Stimulated activated CD4-positive, alpha-beta T cell treated with anti-CD3 and anti-CD28 coated beads, Interleukin-15, amount 100 ng/mL, for 1 hour (primary cell): Measurements from ENCODE around the gene CNOT1.
"Not testable (repeated sequence)": the region's sequence is repeated elsewhere in the genome, so short reads cannot be mapped to it uniquely, and the experiment has no call there.

ENCODE experiments used
- DNase-seq, 2 donors: peaks; one replicate each; pipeline ENCODE4 v3.0.0-alpha.2; 2020; ENCODE audit warnings: low read depth in 1 of 2, low spot score in 1 of 2

CNOT1 gene

DNA sequence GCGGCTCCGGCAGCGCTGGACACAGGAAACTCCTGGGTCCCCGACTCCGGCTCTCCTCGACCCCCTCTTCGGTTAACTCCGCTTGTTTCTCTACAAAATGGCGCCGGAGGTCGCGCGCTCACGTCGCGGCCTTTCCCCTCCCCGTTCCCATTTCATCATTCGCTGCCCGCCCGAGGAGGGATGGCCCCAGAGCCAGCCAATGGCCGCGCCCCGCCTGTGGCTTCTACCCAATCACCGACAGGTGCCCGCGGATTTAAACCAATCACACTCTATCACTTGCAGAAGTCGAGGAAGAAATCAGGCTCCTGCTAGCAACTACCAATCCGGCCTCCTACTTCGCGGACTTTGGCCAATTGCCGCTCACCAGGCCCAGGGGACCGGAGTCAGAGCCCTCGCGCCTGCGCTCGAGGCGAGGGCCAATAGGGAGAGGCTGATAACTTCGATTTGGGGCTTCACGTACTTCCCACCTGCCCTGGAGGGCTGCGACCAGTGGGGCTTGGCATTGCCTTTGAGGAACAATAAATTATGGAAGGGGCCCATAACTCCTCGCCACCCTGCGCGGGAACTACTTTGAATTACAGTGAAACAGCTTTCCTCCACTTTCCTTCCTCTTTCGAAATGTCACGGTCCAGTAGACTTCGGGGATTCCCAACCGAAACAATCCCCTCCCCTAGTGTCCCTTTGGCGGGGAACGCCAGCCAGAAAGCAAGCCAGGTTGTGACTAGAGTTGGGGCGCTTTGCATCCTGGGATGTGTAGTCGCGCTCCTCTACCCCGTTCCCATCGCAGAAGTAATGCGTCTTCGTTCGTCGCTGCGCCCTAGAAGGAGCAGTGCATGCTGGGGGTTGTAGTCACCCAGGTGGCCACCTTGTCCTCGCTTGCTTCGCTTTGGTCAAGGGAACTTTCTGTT, at the start of gene CNOT1:
TSS of gene CNOT1 (minus strand) at position 94 of the 908 bp plus-strand sequence. CDS start 30,489 bp downstream, outside the sequence.
- DNase-seq = peak; percentile 95

DNA sequence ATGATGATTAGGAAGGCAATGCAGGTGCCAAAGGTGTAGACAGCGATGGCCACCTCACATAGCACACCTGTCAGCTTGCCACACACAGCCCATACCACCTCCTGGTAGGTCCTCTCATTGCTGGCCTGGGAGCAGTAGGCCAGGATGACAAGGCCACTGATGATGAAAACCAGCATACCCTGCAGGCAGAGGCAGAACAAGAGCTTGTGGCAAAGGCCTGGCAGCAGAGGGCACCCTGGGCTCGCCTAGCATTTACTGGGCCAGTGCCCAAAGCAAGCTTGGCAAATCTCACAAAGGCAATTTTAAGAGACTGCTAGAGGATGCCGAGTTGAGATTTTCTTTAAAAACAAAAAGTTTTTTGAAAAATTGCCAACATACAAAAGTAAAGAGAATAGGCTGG, 49.1 kb upstream of the CNOT1 start:
- no peak for DNase-seq

DNA sequence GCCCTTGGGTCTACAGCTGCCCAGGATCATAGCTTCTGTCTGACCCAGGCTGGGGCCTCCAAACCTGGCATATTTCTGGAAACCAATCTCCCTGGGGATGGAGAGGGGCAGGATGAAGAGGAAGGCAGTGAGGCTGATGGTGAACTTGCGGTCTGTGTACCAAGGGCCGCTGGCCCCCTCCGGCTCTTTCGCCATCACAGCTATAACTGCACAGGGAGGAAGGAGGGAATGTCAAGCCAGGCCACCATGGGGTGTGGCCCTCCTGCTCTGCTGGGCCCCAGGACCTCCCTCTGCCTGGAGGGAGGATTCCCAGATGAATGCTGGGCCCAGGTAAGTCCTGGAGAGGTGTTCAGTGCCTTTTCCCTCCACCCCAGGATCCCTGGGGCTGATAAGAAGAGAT, 48.6 kb upstream of the CNOT1 start:
- no peak for DNase-seq

DNA sequence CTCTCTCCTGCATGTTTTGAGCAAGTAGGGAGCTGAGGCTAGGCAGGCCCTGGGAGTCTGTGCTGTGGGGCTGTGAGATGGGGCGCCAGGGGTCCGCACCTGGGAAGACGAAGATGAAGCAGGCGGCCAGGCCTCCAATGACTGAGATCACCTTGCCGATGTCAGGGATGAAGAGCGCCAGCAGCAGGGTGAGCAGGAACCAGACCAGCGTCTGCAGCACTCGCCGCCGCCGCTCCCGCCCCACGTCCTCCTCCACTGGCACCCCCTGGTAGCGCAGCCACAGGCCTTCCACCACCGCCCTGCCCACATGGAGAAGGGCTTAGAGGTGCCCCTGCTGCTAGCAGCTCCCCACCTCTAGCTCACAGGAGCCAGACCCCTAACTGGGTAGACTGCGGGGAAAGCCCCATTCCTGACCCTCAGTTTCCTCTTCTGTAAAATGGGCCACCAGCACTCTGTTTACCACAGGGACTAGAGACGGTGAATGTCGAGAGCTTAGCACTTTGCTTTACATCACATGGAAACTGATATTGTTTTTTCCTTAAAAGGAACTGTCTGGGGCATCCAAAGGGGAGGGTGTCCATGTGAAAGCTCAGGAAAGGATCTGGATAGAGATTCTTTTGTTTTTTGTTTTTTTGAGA, 41.4 kb upstream of the CNOT1 start:
- DNase-seq = no peak

DNA sequence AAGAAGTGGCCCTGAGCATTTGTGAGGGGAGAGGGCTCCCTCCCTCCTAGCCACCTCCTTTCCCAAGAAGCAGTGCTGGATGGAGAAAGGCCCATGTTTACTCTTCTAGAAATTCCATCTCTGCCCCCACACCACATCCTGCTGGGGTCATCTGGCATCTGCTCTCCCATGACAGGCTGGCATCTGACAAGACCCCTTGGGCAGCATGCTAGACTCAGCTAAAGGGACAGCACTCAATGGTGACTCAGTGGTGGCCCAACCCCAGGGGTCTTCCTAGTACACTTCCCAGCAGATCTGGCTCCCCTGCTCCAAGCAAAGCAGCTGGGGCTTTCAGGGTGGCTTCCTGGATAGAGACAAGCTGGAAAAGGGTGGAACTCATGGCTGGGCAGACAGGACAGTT, 40.6 kb upstream of the CNOT1 start:
- no peak for DNase-seq

DNA sequence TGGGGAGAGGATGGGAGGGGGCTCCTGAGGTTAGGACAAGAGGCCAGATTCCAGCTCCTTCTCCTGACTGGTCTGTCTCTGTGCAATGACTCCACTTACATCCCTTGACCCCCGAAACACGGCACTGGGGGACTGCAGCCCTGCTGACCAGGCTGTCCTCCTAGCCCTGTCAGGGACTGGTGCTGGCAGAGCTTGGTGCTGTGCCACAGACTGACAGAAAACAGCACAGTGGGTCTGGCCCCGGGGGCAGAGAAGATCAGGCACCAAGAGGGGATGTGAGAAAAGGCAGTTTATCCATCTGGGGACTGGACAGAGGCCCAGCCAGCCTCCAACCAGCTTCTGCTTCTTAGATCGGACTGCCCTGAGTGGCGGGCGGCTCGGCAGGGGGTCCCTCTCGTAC, 35.6 kb upstream of the CNOT1 start:
- DNase-seq = no peak

DNA sequence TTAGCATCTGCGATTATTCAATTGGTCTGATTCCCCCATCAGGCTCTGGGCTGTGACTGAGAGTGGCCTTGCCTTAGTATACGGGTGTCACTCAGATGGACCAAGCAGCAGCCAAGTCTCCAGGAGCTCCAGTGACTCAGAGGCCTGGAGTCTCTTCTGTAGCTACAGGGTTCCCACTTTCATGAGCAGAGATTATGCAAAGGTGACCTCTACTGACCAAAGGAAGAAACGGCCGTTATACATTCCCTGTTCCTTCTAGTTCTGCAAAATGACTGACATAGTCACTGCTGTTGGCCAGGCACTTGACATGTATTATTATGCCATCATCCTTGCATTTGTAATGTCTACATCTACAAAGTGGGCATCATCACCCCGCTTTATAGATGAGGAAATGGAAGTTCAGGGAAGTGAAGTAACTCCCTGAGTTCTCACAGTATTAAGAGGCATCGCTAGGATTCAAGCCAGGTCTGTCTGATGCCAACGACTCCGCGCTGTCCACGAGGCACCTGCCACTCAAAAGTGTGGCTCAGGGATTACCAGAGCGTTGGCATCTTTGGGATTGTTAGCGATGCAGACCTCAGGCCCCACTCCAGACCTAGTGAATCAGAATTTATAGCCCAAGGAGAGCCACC, 31.7 kb upstream of the CNOT1 start:
- DNase-seq = no peak

DNA sequence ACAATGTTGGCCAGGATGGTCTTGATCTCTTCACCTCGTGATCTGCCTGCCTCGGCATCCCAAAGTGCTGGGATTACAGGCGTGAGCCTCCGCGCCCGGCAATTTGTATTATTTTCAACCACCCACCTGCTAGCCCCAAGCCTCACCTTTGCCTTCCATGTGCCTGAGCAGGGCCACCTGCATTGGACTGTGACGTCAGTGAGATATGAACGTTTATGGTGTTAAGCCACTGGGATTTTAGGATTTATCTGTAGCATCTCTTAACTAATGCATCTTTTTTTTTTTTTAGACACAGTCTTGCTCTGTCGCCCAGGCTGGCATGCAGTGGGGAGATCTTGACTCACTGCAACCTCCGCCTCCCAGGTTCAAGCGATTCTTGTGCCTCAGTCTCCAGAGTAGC, 30.3 kb upstream of the CNOT1 start:
- DNase-seq = not testable (repeated sequence)

DNA sequence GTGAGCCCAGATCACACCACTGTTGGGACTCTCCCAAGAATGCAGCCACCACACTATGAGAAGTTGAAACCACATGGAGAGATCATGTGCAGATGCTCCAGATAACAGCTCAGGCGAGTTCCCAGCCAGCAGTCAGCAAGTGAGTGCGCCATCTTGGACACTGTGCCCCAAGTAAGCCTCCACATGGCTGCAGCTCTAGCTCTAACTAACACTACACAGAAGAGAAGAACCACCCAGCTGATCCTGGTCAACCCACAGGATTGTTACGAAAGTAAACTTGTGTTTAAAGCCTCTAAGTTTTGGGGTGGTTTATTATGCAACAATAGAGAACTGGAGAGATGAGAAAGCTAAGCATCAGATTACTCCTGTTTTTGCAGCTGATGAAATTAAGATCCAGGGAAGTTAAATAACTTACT, 29.2 kb upstream of the CNOT1 start:
- DNase-seq = no peak

DNA sequence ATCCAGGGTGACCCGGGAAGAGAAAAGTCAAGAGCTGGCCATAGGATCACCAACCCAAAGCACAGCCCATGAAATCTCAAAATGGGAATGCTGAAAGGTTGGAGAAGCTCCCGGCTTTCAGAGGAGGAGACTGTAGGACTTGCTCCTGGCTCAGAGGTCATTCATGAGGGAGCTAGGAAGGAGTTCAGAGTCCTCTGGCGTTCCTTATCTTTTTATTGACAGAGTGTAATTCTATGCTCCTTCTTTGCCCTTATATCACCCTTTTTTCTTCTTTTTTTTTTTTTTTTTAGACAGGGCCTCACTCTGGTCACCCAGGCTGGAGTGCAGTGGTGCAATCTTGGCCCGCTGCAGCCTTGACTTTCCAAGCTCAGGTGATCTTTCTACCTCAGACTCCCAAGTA, 27.3 kb upstream of the CNOT1 start:
- no peak for DNase-seq

DNA sequence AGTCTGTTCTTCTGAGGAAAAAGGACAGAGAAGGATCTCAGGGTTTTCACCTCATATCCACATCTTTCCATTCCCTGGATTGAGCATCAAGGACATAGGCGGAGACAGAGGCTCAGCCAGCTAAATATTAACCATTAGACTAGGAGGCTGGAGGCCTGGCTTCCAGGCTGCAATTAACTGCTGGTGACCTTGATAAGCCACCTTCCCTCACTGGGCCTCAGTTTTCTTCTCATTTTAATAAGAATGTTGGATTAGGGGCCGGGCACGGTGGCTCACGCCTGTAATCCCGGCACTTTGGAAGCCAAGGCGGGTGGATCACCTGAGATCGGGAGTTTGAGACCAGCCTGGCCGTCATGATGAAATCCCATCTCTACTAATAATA, 25.6 kb upstream of the CNOT1 start:
- no peak for DNase-seq

DNA sequence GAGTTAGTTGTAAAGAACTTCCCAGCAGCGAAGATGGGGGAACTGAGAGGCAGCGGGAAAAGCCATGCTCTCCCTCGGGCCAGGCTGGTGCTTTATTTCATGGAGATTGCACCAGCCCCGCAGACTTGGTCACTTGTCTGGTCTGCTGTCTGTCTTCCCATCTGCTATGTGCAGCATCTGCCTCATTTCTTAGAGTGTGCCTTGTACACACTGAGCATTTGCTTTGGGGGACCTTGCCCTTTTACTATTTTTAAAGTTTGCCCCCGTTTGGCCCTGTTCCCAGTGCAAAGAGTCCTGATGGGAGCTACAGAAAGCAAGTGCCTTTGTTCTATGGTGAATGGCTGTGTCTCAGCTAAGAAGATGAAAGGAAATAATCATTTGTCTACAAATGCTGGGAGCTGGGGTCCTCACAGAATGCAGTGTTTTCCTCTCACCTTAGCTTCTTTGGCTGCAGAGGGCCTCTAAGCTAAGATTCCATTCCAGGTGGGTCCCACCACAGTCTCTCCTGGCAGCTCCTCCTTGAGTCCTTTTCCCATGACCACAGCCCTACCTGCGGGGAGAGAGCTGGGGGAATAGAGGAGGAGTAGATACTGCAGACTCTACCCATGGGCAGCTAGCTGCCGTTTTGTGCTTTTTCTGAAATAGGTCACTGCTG, 25.1 kb upstream of the CNOT1 start:
- DNase-seq = no peak

DNA sequence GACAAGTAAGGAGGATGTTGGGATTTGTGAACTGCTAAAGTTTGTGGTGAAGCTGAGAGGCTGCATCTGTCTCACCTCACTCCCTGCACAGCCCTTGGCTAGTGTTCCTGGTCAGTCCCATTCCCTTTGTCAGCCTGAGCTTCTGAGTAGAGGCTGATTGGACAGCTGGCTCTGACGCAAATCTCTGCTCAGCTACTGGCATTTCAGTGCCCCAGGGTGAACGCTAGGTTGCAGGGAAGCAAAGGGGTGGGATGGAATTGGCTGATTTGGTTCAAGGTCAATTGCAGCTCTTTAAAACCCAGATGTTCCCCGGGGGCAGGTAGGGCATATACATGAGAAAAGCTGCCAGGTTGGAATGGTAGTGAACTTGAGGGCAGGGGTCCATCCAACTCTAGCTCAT, 23.1 kb upstream of the CNOT1 start:
- no peak for DNase-seq

DNA sequence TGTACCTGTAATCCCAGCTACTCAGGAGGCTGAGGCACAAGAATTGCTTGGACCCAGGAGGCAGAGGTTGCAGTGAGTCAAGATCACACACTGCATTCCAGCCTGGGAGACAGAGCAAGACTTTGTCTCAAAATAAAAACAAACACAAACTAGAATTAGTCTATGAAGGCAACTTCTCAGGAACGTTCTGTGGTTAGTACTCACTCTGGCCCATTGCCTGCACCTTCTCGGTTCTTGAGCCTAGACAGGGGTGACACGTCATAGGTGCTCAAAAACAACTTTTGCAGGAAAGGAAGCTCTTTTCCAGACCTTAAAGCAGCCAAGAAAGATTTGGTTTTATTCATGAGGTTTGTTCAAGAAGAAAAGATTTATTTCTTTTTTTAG, 22.3 kb upstream of the CNOT1 start:
- no peak for DNase-seq

DNA sequence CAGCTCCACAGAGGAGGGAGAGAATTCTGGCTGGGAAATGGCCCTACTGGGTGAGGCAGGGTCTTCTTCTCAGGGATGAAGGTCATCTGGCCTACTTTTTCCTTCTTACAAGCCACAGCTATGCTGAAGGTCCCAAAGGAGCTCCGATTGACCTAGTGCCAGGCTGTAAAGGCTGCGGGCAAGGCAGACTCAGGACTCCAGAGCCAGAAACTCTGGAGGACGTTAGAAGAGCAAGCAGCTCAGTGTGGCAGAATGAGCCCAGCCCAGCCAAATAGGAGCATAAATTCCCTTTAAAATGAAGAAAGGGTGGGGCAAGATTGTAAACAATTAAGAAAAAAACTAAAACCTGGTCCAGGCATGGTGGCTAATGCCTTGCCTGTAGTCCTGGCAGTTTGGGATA, 20.1 kb upstream of the CNOT1 start:
- DNase-seq = no peak

DNA sequence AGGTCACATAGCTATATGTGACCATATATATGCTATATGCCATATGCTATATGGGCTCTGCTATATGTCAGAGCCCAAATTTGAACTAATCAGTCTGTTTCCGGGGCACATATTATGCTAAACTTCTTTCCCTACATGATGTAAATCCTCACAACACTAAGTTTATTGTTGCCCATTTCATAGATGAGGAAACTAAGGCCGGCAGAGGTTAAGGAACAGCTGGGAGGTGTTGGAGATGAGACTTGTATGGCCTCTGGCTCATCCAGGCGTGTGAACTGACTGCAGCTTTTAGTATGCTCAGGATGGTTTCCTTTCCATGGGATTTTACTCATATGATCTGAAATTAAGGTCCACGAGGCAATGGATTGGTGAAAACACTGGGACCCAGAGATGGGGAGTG, 17.5 kb upstream of the CNOT1 start:
- DNase-seq = no peak

DNA sequence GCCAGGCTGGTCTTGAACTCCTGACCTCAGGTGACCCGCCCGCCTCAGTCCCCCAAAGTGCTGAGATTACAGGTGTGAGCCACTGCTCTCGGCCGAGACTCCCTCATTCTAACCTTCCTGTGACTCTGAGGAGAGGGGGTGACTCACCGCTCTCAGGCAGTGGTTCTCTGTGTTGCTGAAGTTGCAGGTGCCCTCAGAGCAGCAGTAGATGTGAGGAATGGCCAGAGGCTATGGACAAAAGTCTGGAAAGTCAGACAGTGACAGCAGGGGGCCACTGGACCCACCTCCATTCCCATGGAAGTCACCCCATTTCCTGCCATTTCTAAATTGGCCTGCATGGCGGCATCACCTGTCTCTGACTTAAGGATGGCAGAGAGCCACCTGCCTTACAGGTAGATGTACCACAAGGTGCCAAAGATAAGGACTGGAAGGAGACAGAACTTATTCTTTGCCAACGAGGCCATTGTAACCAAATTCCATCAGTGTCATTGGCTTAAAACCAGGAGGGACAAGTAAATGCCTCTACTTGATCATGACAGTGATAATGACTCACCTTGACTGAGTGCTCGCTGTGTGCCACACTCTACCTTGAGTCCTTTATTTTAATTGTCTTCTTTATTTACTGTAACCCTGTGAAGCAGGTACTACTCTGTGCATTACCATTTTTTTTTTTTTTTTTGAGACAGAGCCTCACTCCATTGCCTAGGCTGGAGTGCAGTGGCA, 15.3 kb upstream of the CNOT1 start:
- no peak for DNase-seq

DNA sequence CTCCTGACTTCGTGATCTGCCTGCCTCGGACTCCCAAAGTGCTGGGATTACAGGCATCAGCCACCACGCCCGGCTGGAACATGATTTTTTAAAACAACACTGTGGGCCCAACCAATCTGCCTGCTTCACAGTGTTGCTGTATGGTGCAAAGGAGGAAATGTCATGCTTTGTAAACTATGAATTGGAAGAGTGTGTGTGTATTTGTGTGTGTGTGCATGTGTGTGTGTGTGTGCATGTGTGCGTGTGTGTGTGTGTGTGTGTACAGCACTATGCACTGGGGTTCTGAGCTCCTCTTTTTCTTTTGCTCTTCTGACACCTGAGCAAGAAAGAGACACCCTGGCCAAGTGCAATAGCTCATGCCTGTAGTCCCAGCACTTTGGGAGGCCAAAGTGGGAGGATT, 14.5 kb upstream of the CNOT1 start:
- DNase-seq = no peak

DNA sequence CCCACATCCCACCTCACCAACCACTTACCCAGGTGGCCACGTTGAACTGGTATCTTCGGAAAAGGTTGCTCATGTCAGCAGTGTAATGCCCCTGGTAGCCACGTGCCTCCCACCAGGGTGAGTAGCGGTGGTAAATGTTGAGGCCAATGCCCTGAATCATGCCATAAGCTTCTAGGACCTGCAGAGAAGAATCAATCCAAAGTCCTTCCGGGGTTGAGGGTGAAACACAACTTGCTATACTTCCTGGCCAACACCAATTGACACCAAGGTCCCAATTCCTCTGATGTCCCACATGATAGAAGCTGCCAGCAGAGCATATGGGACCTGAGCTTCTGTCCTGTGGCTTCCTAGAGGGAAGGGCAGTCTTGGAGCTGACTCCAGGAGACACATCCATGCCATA, 11.3 kb upstream of the CNOT1 start:
- no peak for DNase-seq

DNA sequence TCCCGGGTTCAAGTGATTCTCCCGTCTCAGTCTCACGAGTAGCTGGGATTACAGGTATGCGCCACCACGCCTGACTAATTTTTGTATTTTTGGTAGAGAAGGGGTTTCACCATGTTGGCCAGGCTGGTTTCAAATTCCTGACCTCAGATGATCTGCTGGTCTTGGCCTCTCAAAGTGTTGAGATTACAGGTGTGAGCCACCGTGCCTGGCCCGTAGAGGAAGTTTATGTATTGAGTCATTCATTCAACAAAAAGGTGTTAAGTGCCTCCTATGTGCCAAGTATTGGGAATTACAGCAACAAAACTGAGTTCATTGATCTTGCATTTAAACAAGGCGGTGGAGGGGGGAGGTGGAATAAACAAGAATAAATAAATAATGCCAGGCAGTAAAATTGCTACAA, 10.2 kb upstream of the CNOT1 start:
- no peak for DNase-seq

DNA sequence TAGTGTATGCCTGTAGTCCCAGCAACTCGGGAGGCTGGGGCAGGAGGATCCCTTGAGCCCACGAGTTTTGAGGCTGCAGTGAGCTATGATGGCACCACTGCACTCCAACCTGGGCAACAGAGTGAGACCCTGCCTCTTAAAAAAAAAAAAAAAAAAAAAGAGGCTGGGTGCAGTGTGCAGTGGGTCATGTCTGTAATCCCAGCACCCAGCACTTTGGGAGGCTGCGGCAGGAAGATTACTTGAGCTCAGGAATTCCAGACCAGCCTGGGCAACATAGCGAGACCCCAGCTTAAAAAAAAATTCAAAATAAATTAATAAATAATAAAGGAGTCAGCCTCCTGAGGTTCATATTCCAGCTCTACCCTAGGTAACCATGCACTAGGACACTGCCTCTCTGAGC, 9.6 kb upstream of the CNOT1 start:
- no peak for DNase-seq
